CD4-positive, alpha-beta T cell treated with Interleukin-15 for 1 hour (primary cell): ENCODE results near the gene HERC4.
"Not testable (repeated sequence)": the region's sequence is repeated elsewhere in the genome, so short reads cannot be mapped to it uniquely, and the experiment has no call there.

Source experiments
- DNase-seq: peaks from one replicate; pipeline ENCODE4 v3.0.0-alpha.2; 2020

The HERC4 gene

DNA sequence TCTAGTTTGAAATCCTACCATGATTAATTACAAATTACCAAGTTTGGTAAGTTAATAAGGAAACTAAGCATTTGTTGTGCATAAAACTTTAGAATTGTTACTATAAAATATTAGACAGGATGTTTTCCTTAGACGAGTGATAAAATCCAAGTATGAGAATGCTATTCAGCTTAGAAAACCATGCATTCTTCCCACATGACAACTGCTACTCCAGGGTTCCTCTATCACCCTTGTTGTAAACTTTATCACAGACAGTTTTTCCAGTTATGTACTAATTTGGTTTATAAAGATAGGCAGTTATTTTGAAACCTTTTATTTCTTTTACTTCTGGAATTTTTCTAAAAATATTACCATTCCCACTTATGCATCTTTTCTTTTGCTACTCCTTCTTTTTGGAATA, 138.7 kb downstream of the HERC4 start:
- DNase-seq = no peak

- no peak for DNase-seq
Measured at GRCh38 chr10:67935223-67935622, 139.9 kb downstream of the HERC4 start.

- DNase-seq = no peak
Measured at GRCh38 chr10:67934336-67934735, 140.7 kb downstream of the HERC4 start.

DNA sequence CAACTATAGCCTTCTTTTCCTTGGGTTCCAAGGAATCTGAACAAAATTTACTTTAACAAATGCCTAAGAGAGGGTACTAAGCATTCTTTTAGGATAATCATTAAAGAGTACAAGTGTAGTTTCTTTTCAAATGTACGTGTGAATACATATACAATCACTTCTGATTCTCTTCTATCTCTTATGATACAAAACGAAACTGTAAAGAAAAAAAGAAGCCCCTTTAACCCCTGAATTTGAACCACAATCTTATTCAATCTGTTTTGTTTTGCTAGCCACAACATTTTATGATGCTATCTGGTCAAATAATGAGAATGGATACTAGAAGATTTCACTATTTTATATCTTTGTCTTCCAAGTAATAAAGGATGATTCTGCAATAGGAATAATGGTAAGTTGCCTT, 141.9 kb downstream of the HERC4 start:
- DNase-seq = no peak

DNA sequence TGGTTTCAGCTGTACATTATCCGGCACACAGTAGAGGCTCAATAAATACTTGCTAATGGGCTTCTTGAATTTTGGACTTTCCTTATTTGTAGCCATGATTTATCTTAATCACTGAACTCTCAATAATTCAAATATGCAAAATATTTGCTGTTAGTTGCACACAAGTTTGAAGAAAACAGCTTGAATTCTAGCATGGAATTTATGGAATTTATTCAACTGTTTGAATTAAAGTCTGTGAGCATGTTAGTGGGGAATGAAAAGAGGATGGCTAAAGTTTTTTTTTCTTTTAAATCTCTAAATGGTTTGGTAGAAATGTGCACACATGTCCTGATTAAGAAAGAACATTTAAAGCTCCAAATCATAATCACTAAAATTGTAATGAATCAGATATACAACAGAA, 148.1 kb downstream of the HERC4 start:
- DNase-seq = no peak

DNA sequence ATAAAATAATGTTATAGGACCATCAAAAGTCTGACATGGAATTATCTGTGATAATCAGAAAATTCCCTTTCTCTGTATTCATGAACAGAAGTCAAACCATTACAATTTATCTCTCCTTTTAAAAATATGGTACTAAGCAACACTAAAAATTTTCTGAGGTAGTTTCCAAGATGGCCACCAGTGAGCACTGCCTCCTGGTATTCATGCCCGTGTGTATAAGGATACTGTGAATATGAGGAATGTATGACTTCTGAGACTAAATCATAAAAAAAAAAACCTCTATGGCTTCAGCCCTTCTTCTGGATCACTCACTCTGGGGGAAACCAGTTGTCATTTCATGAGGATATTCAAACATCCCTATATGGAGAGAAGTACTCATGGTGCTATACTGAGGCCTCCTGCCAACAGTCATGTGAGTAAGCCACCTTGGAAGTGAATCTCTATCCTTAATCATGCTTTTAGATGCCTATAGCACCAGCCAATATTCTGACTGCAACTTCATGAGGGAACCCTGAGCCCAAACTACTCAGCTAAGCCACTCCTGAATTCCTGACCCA, 149.6 kb downstream of the HERC4 start:
- no peak for DNase-seq

- DNase-seq = no peak
Measured at GRCh38 chr10:67924136-67924535, 150.9 kb downstream of the HERC4 start.

DNA sequence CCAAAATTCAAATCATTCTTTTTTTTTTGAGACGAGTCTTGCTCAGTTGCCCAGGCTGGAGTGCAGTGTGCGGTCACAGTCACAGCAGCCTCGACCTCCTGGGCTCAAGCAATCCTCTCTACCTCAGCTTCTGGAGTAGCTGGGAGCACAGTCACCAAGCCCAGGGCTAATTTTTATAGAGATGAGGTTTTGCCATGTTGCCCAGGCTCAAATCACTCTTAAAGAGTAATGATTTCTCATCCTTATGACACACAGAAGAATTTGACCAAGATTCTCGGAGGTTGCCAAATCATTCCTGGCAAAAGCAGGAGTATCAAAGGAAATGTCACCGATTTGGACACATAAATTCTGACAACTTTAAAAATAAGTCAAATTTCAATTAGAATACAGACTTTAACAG, 151.5 kb downstream of the HERC4 start:
- no peak for DNase-seq

DNA sequence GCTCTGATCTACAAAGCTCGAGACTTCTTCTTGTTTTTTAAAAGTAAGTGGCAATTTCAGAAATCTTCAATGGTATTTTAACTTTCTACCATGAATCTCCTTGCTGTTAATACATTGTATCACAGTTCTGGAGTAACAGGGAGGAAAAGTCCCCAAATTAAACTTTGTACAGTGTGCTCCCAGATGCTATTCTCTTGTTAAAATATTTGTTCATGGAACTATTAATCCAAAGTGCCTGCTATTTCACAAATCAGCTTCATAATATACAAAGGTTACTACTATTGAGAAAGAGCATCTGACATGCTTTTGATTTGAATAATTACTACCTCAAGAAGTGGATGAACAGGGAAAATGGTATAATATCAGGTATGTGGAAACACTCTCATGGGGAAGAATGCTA, 154.0 kb downstream of the HERC4 start:
- no peak for DNase-seq

- no peak for DNase-seq
Measured at GRCh38 chr10:67917679-67918078, 157.4 kb downstream of the HERC4 start.

DNA sequence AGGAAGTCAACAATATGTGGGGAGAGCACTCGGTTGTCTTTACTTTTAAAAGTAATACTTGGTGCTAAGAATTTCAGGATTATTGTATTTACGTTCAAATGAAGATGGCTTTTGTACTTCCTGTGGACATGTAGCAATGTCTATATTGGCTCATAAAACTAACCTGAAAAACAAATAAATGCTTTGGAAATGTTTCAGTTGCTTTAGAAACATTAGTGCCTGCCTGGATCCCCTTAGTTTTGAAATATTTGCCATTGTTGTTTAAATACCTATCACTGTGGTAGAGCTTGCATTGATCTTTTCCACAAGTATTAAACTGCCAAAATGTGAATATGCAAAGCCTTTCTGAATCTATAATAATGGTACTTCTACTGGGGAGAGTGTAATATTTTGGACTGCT, 157.9 kb downstream of the HERC4 start:
- DNase-seq = no peak

GRCh38 chr10:67914777-67915340, 160.2 kb downstream of the HERC4 start:
- DNase-seq = no peak

- no peak for DNase-seq
Measured at GRCh38 chr10:67912331-67912946, 162.6 kb downstream of the HERC4 start.

DNA sequence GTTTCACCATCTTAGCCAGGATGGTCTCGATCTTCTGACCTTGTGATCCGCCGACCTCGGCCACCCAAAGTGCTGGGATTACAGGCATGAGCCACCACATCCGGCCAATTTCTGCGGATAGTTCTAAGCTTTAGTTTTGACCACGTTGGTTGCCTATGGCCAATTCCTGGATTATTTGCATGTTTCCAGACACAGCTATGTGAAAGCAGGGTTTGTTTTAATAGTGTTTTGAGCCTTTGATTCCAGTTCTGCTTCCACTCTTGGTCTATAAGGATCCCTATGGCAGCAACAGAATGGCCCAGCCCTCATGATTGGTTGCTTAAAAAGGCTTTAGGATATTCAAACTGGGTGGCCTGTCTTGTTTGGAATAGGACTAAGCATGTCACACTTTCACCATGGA, 171.5 kb downstream of the HERC4 start:
- DNase-seq = no peak

- DNase-seq = no peak
Measured at GRCh38 chr10:67893637-67894036, 181.4 kb downstream of the HERC4 start.

GRCh38 chr10:67884842-67885670, 190.0 kb downstream of the HERC4 start:
- DNase-seq = peak; percentile 81

DNA sequence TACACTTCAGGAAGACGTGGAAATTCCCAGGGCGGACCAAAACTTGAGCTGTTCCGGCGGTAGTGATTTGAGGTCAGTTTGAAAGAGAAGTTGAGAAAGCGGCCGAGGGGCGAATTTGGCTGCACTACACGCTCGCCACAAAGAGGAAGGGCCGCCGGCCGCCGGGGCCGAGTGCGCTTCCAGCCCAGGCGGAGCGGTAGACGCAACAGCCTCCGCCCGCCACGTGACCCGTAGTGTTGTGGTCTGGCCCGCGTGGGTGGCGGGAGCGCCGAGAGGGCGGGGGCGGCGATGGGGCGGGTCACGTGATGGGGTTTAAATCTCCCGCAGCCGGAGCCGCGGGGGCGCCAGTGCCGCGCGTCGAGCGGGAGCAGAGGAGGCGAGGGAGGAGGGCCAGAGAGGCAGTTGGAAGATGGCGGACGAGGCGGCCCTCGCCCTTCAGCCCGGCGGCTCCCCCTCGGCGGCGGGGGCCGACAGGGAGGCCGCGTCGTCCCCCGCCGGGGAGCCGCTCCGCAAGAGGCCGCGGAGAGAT, 190.7 kb downstream of the HERC4 start, which contains the start of gene SIRT1:
SIRT1 (plus strand) TSS at position 344 of the 529 bp plus-strand sequence; CDS start at position 410, 66 bp downstream.
- peak; percentile 95 for DNase-seq

DNA sequence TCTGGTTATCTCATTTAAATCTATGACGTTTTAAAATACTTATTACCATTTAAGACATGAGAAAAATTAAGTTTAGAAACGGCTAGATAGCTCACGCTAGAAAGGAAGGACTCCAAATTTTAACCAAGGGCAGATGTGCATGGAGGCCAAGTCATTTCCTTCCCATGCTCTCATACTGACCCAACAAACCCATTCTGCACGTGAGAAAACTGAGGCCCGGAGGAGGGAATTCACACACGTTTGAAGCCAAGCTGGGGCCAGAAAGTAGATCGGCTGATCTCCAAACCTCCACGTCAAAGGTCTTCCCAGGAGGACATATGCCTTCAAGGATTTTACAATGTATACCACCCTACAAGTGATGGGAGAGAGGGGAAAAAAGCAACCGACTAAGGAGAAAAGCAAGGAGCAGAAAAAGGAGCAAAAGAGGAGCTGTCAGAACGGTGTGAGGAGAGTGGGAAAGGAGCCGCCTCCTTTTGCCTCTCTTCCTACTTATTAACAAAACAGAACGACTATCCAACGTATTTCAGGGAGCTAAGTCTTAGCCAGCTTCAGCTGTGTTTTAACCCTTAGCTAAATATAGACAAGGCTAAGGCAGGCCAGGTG, 191.3 kb downstream of the HERC4 start:
- DNase-seq = no peak

DNA sequence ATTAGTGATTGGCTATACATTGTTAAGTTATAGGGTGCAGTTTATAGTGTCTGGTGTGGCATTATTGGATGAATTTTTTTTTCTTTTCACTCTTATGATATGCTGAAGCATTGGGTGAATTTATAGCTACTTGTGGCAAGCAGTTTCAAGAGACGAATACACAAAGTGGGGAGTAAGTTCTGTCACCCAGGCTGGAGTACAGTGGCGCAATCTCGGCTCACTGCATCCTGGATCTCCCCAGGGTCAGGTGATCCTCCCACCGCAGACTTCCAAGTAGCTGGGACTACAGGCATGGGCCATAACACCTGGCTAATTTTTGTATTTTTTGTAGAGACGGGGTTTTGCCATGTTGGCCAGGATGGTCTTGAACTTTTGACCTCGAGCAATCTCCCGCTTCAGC, 196.9 kb downstream of the HERC4 start:
- no peak for DNase-seq

DNA sequence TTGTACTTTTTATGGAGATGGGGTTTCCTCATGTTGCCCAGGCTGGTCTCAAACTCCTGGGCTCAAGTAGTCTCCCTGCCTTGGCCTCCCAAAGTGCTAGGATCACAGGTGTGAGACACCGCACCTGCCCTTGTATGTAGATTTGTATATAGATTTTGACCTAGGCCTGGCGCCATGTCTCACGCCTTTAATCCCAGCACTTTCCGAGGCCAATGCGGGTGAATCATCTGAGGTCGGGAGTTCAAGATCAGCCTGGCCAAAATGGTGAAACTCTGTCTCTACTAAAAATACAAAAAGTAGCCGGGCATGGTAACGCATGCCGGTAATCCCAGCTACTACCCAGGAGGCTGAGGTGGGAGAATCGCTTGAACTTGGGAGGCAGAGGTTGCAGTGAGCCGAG, 197.7 kb downstream of the HERC4 start:
- not testable (repeated sequence) for DNase-seq

- no peak for DNase-seq
Measured at GRCh38 chr10:67875340-67876238, 199.5 kb downstream of the HERC4 start.
